ENCODE results near the gene FAM187B. TPM values are rescaled to one million over a fixed set of nuclear protein-coding genes. Genes with fewer than 3 reads are reported as not detected.
A peak's percentile ranks its signal among the peaks of the same experiment; 100 is the strongest.
"Not testable (repeated sequence)": the region's sequence is repeated elsewhere in the genome, so short reads cannot be mapped to it uniquely, and the experiment has no call there.

FAM187B gene
- total and polyA plus RNA-seq, 12 donors: 0.06 to 0.48 (median 0.16) TPM; not detected in 8

DNA sequence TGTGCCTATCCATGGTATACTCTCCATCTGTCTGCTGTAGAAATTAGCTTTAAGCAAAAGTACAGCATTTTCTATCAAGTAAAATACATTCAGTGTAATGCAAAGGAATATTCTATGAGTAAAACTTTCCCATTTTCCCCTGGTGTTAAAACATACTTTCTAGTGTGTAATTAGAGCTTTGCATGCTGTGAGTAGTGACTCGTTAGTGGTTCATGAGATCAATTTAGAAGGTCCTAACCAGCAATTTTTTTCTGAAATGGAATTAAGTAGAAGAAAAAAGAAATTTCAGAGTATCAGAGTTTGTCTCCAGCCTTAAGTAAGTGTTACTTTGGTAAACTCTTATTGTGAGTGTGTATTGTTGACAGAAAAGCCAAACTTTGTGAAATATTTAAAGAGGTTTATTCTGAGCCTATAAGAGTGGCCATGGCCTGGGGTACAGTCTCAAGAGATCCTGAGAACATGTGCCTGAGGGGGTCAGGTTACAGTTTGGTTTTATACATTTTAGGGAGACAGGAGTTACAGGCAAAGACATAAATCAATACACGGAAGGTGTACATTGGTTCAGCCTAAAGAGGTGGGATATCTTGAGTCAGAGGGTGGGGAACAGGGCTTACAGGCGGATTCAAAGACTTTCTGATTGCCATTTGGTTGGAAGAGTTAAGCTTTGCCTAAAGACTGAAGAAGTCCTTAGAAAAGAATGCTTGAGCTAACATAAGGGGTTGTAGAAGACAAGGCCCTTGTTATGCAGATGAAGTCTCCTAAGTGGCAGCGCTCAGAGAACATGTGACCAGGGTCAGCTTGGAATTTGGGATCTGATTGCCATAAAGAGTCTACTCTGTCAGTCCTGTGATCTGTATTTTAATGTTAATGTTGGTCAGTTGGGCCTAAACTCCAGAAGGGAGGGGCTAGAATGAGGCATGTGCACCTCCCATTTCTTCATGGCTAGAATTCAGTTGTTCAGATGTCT, 25.5 kb downstream of the FAM187B start:
- Histone ChIP-seq H3K27me3 (no peaks in the 10 kb centered on the region), H3K27ac (no peak overlapping the region), H3K4me3 (no peak overlapping the region), H3K36me3 (replicated peaks in 1 of 2) (no peaks in the 10 kb centered on the region), H3K4me1 (replicated peaks in 1 of 2) (peaks cover 0 to 6% of the 10 kb centered on the region in 2 donors), H3K9me3 (replicated peaks in 1 of 3) (no peaks in the 10 kb centered on the region)
- no peak for TF ChIP-seq POLR2A (IDR thresholded peaks at IDR 0.05)
- TF ChIP-seq, protein P1, sequence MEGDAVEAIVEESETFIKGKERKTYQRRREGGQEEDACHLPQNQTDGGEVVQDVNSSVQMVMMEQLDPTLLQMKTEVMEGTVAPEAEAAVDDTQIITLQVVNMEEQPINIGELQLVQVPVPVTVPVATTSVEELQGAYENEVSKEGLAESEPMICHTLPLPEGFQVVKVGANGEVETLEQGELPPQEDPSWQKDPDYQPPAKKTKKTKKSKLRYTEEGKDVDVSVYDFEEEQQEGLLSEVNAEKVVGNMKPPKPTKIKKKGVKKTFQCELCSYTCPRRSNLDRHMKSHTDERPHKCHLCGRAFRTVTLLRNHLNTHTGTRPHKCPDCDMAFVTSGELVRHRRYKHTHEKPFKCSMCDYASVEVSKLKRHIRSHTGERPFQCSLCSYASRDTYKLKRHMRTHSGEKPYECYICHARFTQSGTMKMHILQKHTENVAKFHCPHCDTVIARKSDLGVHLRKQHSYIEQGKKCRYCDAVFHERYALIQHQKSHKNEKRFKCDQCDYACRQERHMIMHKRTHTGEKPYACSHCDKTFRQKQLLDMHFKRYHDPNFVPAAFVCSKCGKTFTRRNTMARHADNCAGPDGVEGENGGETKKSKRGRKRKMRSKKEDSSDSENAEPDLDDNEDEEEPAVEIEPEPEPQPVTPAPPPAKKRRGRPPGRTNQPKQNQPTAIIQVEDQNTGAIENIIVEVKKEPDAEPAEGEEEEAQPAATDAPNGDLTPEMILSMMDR (IDR thresholded peaks at IDR 0.05): no peak
- WGBS, 4 donors: 87 to 92% (median 87%) methylated on average over 4 of the region's 4 CpGs
- peak in 1 of 7 donors; percentile 15 for DNase-seq
- intact Hi-C loops (cut with DNase I): no loop called here

DNA sequence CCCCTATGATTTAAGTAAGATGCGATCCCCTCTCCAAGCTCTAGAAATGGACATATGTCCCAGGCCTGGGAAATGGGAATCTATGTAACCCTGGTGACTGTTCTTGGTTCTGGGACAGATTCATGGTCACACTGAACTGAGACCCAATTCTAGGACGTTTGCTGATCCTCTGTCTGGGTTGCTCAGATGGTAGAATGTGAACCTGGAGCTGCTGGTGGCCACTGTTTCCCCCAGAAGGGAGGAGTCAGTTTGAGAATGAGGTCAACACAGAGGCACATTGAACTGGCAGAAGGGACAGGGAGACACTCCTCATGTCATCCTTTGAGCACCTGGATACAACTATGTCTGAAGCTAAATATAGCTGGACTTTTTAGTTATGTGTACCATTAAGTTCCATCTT, 29.1 kb downstream of the FAM187B start:
- Histone ChIP-seq H3K27me3 (no peaks in the 10 kb centered on the region), H3K9me3 (replicated peaks in 1 of 3) (no peaks in the 10 kb centered on the region), H3K36me3 (replicated peaks in 1 of 2) (no peaks in the 10 kb centered on the region), H3K4me3 (no peak overlapping the region), H3K27ac (no peak overlapping the region), H3K4me1 (replicated peaks in 1 of 2) (peaks cover 0 to under 1% of the 10 kb centered on the region in 2 donors)
- TF ChIP-seq, protein P1 (IDR thresholded peaks at IDR 0.05): no peak
- no peak for TF ChIP-seq POLR2A (IDR thresholded peaks at IDR 0.05)
- no peak for DNase-seq
- 61 to 83% (median 73%) methylated on average over 2 of the region's 2 CpGs for WGBS, 4 donors
- intact Hi-C loops (cut with DNase I): no loop called here

GRCh38 chr19:35196861-35197260, 31.7 kb downstream of the FAM187B start:
- H3K4me1 ChIP-seq (replicated peaks in 1 of 2); H3K27me3 ChIP-seq; H3K27ac ChIP-seq; H3K9me3 ChIP-seq (replicated peaks in 1 of 3); H3K4me3 ChIP-seq; DNase-seq; H3K36me3 ChIP-seq (replicated peaks in 1 of 2); intact Hi-C loops (cut with DNase I): not testable (repeated sequence)
- 71 to 80% (median 75%) methylated on average over 6 of the region's 6 CpGs for WGBS, 4 donors

DNA sequence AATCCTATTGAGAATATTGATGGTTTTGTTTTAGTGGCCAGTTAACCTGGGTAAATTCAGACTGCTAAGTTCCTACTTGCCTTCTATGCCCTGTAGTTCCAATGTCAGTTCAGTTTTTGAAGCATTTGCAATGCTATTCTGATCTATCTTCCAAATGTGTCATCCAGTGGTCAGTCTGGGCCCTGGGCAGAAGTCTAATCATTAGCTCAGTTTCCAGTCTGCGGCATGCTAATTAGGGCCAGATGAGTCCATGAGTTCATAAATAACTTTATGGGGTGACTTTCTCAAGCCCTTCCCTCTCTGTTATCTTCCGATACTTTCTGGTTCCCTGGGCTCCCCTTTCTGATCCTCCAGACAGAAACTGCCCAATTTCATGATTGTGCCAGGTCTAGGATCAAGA, 32.7 kb downstream of the FAM187B start:
- no peaks in the 10 kb centered on the region for H3K9me3 ChIP-seq (replicated peaks in 1 of 3)
- no peaks in the 10 kb centered on the region for H3K36me3 ChIP-seq (replicated peaks in 1 of 2)
- H3K27me3 ChIP-seq: no peaks in the 10 kb centered on the region
- H3K4me1 ChIP-seq (replicated peaks in 1 of 2): no peaks in the 10 kb centered on the region
- H3K4me3 ChIP-seq: no peak overlapping the region
- peak in 1 of 7 donors; percentile 14 for DNase-seq
- 54 to 63% (median 60%) methylated on average over 2 of the region's 2 CpGs for WGBS, 4 donors
- no peak overlapping the region for H3K27ac ChIP-seq
- TF ChIP-seq, protein P1 (IDR thresholded peaks at IDR 0.05): no peak
- no peak for TF ChIP-seq POLR2A (IDR thresholded peaks at IDR 0.05)
- intact Hi-C loops (cut with DNase I): no loop called here
